Measurements from ENCODE around the gene ACACA.
A peak's percentile ranks its signal among the peaks of the same experiment; 100 is the strongest.
"Not testable (repeated sequence)": the region's sequence is repeated elsewhere in the genome, so short reads cannot be mapped to it uniquely, and the experiment has no call there.

Gene ACACA

GRCh38 chr17:37164057-37164456 is 242.6 kb downstream of the ACACA start:
- no peak for DNase-seq

GRCh38 chr17:37162800-37163199 is 243.8 kb downstream of the ACACA start:
- DNase-seq, result no peak

- DNase-seq, result no peak
Observed at GRCh38 chr17:37160944-37161343, 245.7 kb downstream of the ACACA start.

- no peak for DNase-seq
Observed at GRCh38 chr17:37158290-37158689, 248.3 kb downstream of the ACACA start.

- DNase-seq, result no peak
Observed at GRCh38 chr17:37148156-37148555, 258.5 kb downstream of the ACACA start.

- no peak for DNase-seq
Observed at GRCh38 chr17:37147301-37147812, 259.3 kb downstream of the ACACA start.

GRCh38 chr17:37146086-37147064 is 260.3 kb downstream of the ACACA start:
- DNase-seq, result no peak

- no peak for DNase-seq
Observed at GRCh38 chr17:37144075-37144701, 262.4 kb downstream of the ACACA start.

- DNase-seq, result not testable (repeated sequence)
Observed at GRCh38 chr17:37143558-37143957, 263.1 kb downstream of the ACACA start.

- no peak for DNase-seq
Observed at GRCh38 chr17:37142294-37142896, 264.2 kb downstream of the ACACA start.

GRCh38 chr17:37138571-37139120 is 268.0 kb downstream of the ACACA start:
- DNase-seq, result no peak

- no peak for DNase-seq
Observed at GRCh38 chr17:37137906-37138514, 268.6 kb downstream of the ACACA start.

GRCh38 chr17:37137070-37137610 is 269.5 kb downstream of the ACACA start:
- no peak for DNase-seq

- DNase-seq, result no peak
Observed at GRCh38 chr17:37135576-37135975, 271.1 kb downstream of the ACACA start.

GRCh38 chr17:37134050-37134449 is 272.6 kb downstream of the ACACA start:
- no peak for DNase-seq

- no peak for DNase-seq
Observed at GRCh38 chr17:37133136-37133535, 273.5 kb downstream of the ACACA start.

- DNase-seq, result no peak
Observed at GRCh38 chr17:37131669-37132611, 274.7 kb downstream of the ACACA start.

- no peak for DNase-seq
Observed at GRCh38 chr17:37130984-37131446, 275.6 kb downstream of the ACACA start.

GRCh38 chr17:37124821-37125173 is 281.8 kb downstream of the ACACA start:
- no peak for DNase-seq

GRCh38 chr17:37123941-37124820 is 282.5 kb downstream of the ACACA start:
- peak; percentile 69 for DNase-seq

Data from inflammatory macrophage treated with lipopolysaccharide for 4 hours (primary cell).